Chondrocyte (in vitro differentiated cells): ENCODE data around the gene CLEC16A. TPM values are rescaled to one million over a fixed set of nuclear protein-coding genes. Genes with fewer than 3 reads are reported as not detected.
A peak's percentile ranks its signal among the peaks of the same experiment; 100 is the strongest.

Experiments
- DNase-seq: peaks from one replicate; pipeline ENCODE4 v3.0.0; 2021; ENCODE audit warnings: mixed read lengths, low spot score
- H3K27ac Mint-ChIP-seq: one replicate; pipeline ENCODE4 v1.8.0; 2021; ENCODE audit warnings: mild to moderate bottlenecking, moderate library complexity, mixed read lengths; ENCODE audit not compliant: unreplicated experiment
- H3K27me3 Mint-ChIP-seq: 2 replicates; pipeline ENCODE4 v1.8.0; 2021; ENCODE audit warnings: low read depth, mixed read lengths
- H3K36me3 Mint-ChIP-seq: 2 replicates; pipeline ENCODE4 v1.8.0; 2021; ENCODE audit warnings: low read depth, mixed read lengths
- H3K4me1 Mint-ChIP-seq: 2 replicates; pipeline ENCODE4 v1.8.0; 2021; ENCODE audit warnings: low read depth, mild to moderate bottlenecking, mixed read lengths
- H3K4me3 Mint-ChIP-seq: one replicate; pipeline ENCODE4 v1.8.0; 2021; ENCODE audit warnings: mild to moderate bottlenecking, moderate library complexity, mixed read lengths; ENCODE audit not compliant: unreplicated experiment
- H3K9me3 Mint-ChIP-seq: 2 replicates; pipeline ENCODE4 v1.8.0; 2021; ENCODE audit warnings: low read depth, mixed read lengths
- total RNA-seq: library from RNA; stranded (reverse); gene quantifications from 3 replicates; pipeline ENCODE4 v1.2.1, GENCODE V29; 2021
- TF ChIP-seq, protein P1 (sequence below): fragments of 200-600 bp; sonication (generic); IDR thresholded peaks from 2 replicates; pipeline ENCODE4 v1.5.0; 2021; ENCODE audit warnings: antibody characterized with exemption, mild to moderate bottlenecking, moderate library complexity

Gene CLEC16A
- total RNA-seq, 1 donor from 2014 or later: 17.9 TPM

GRCh38 chr16:10931134-10931533 is 13.2 kb upstream of the CLEC16A start:
- Mint-ChIP-seq H3K27ac (no peak overlapping the region), H3K36me3 (peaks cover 14% of the 10 kb centered on the region), H3K27me3 (no peaks in the 10 kb centered on the region), H3K4me3 (no peak overlapping the region), H3K4me1 (peaks cover 20% of the 10 kb centered on the region), H3K9me3 (no peaks in the 10 kb centered on the region)
- TF ChIP-seq, protein P1, sequence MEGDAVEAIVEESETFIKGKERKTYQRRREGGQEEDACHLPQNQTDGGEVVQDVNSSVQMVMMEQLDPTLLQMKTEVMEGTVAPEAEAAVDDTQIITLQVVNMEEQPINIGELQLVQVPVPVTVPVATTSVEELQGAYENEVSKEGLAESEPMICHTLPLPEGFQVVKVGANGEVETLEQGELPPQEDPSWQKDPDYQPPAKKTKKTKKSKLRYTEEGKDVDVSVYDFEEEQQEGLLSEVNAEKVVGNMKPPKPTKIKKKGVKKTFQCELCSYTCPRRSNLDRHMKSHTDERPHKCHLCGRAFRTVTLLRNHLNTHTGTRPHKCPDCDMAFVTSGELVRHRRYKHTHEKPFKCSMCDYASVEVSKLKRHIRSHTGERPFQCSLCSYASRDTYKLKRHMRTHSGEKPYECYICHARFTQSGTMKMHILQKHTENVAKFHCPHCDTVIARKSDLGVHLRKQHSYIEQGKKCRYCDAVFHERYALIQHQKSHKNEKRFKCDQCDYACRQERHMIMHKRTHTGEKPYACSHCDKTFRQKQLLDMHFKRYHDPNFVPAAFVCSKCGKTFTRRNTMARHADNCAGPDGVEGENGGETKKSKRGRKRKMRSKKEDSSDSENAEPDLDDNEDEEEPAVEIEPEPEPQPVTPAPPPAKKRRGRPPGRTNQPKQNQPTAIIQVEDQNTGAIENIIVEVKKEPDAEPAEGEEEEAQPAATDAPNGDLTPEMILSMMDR: no peak
- no peak for DNase-seq

- H3K4me1 Mint-ChIP-seq: peaks cover 27% of the 10 kb centered on the region
- TF ChIP-seq, protein P1: no peak
- H3K36me3 Mint-ChIP-seq: peaks cover 13% of the 10 kb centered on the region
- no peak overlapping the region for H3K27ac Mint-ChIP-seq
- DNase-seq: no peak
- no peaks in the 10 kb centered on the region for H3K27me3 Mint-ChIP-seq
- H3K9me3 Mint-ChIP-seq: no peaks in the 10 kb centered on the region
- H3K4me3 Mint-ChIP-seq: no peak overlapping the region
Measured at GRCh38 chr16:10931977-10932632, 12.3 kb upstream of the CLEC16A start.

DNA sequence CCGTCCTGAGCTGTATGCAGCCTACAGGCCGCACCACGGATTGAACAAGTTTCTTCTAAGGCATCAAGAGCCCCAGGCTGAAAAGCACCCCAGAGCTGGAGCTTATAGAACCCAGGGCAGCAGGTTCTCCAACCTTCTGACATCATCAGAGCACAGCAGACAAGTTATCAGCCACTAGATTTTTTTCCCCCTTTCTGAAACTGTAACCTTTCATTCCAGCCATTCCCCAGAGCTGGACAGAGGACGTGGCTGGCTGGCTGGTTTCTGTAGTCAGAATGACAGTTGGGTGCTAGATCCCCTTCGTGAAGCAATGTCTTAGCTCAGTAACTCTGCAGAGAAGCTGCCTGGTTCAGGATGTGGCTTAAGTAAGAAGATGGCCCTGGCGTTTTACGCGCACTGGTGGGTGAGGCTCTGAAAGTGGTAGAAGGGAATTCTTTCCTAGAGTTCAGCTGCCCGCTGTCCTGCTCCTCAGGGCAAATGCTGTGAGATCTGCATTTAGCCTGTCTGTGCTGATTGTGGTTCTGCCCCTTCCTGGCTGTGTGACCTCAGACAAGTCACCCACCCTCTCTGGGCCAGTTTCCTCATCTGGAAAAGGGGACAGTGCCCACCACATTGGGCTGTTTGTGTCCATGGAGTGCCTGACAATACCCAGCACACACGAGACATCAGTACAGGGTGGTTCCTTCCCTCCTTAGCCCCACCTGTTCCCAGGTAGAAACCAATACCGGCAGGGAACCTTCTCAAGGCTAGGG is 11.2 kb upstream of the CLEC16A start:
- peaks cover 37% of the 10 kb centered on the region for H3K4me1 Mint-ChIP-seq
- TF ChIP-seq, protein P1: no peak
- H3K27me3 Mint-ChIP-seq: no peaks in the 10 kb centered on the region
- DNase-seq: no peak
- H3K4me3 Mint-ChIP-seq: no peak overlapping the region
- peaks cover 6% of the 10 kb centered on the region for H3K36me3 Mint-ChIP-seq
- no peaks in the 10 kb centered on the region for H3K9me3 Mint-ChIP-seq
- H3K27ac Mint-ChIP-seq: peak overlapping the region; percentile 36

GRCh38 chr16:10933865-10934264 is 10.5 kb upstream of the CLEC16A start:
- TF ChIP-seq, protein P1: no peak
- H3K27me3 Mint-ChIP-seq: no peaks in the 10 kb centered on the region
- peak overlapping the region; percentile 8 for H3K27ac Mint-ChIP-seq
- H3K36me3 Mint-ChIP-seq: peaks cover 6% of the 10 kb centered on the region
- DNase-seq: no peak
- H3K9me3 Mint-ChIP-seq: no peaks in the 10 kb centered on the region
- peaks cover 44% of the 10 kb centered on the region for H3K4me1 Mint-ChIP-seq
- no peak overlapping the region for H3K4me3 Mint-ChIP-seq

DNA sequence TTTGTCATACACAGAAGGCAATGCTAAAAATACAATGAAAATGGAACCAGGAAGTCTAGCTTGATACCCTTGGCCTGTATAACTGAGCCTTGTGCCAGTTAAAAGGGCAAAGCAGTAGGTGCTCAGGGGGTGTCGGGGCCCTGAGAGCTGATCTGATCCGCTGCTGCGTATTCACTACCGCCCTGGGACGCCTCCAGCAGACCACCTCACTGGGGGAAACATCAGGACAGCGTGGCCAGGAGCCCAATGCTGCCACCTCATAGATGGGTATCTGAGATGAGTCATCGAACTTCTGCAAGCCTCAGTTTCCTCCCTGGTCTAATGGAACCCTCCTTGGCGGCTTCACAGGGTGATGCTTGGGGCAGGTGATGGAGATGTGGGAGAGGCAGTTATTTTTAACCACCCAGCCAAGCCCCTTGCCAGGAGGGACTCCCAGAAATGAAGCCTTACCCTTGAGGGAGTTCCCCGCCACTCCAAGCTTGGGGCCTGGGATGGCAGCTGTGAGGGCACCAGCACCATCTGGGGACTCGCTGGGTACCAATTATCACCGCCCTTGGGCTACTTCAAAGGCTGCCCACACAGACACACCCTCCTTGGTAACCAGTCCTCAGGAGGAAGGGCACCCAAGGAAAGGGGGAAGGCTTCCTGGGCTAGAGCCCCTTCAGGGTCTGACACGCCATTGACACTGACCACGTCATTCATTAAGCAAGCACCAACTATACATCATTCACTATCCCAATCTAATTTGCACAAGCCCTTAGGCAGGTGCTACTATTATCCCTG is 9.8 kb upstream of the CLEC16A start:
- TF ChIP-seq, protein P1: no peak
- Mint-ChIP-seq H3K4me1 (peaks cover 50% of the 10 kb centered on the region), H3K27me3 (no peaks in the 10 kb centered on the region), H3K9me3 (no peaks in the 10 kb centered on the region), H3K27ac (no peak overlapping the region), H3K4me3 (no peak overlapping the region), H3K36me3 (peaks cover 5% of the 10 kb centered on the region)
- DNase-seq: no peak
